ENCODE results near the gene PRRC2A.

- no peak for TF ChIP-seq POLR2AphosphoS5 (IDR thresholded peaks at IDR 0.05)
- TF ChIP-seq, protein P1, sequence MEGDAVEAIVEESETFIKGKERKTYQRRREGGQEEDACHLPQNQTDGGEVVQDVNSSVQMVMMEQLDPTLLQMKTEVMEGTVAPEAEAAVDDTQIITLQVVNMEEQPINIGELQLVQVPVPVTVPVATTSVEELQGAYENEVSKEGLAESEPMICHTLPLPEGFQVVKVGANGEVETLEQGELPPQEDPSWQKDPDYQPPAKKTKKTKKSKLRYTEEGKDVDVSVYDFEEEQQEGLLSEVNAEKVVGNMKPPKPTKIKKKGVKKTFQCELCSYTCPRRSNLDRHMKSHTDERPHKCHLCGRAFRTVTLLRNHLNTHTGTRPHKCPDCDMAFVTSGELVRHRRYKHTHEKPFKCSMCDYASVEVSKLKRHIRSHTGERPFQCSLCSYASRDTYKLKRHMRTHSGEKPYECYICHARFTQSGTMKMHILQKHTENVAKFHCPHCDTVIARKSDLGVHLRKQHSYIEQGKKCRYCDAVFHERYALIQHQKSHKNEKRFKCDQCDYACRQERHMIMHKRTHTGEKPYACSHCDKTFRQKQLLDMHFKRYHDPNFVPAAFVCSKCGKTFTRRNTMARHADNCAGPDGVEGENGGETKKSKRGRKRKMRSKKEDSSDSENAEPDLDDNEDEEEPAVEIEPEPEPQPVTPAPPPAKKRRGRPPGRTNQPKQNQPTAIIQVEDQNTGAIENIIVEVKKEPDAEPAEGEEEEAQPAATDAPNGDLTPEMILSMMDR (IDR thresholded peaks at IDR 0.05): no peak
Observed at GRCh38 chr6:31659649-31660380, 39.3 kb downstream of the PRRC2A start.

Measured in suprapubic skin (tissue), 3 donors.